Kidney (tissue), 14 donors: ENCODE data around the gene RASGRF1. TPM values are rescaled to one million over a fixed set of nuclear protein-coding genes. Genes with fewer than 3 reads are reported as not detected.

Experiments
- DNase-seq, 5 donors: peaks; one replicate each; pipeline ENCODE4 v3.0.0-alpha.2; 2013 to 2020
- FAIRE-seq: peaks from 2 replicates; lab custom pipeline; 2012; peaks lifted over from hg19 to GRCh38; lab: Jason Lieb, UNC
- H3K27ac ChIP-seq, 2 donors: one replicate each; pipeline ENCODE4 v1.7.0; 2013; ENCODE audit warnings: low read depth in 2 of 2, low read length in 2 of 2, inconsistent platforms in 1 of 2
- H3K27me3 ChIP-seq: one replicate; pipeline ENCODE4 v1.7.1; 2013; ENCODE audit warnings: low read length, inconsistent platforms; ENCODE audit not compliant: control insufficient read depth, insufficient read depth
- H3K36me3 ChIP-seq, 3 donors: one replicate each; pipeline versions ENCODE4 v1.7.0 to v1.7.1; 2013; ENCODE audit warnings: low read length in 3 of 3, control low read depth in 1 of 3, inconsistent platforms in 1 of 3; ENCODE audit not compliant: insufficient read depth in 3 of 3, control insufficient read depth in 2 of 3
- H3K4me1 ChIP-seq, 3 donors: one replicate each; pipeline versions ENCODE4 v1.7.0 to v1.7.1; 2013; ENCODE audit warnings: low read length in 3 of 3, inconsistent platforms in 1 of 3, low read depth in 1 of 3; ENCODE audit not compliant: control insufficient read depth in 2 of 3, insufficient read depth in 2 of 3
- H3K4me3 ChIP-seq, 3 donors: one replicate each; pipeline versions ENCODE4 v1.7.0 to v1.8.1; 2013; ENCODE audit warnings: low read length in 3 of 3, control low read depth in 1 of 3, inconsistent platforms in 1 of 3
- H3K9ac ChIP-seq, 3 donors: one replicate each; pipeline versions ENCODE4 v1.7.0 to v1.7.1; 2013; ENCODE audit warnings: low read length in 3 of 3, control low read depth in 1 of 3, inconsistent platforms in 1 of 3
- H3K9me3 ChIP-seq, 3 donors: one replicate each; pipeline versions ENCODE4 v1.7.0 to v1.7.1; 2013; ENCODE audit warnings: low read length in 3 of 3, control low read depth in 1 of 3, inconsistent platforms in 1 of 3; ENCODE audit not compliant: control insufficient read depth in 2 of 3, insufficient read depth in 1 of 3
- intact Hi-C: fragments of 100-400 bp; cut with DNase I; formaldehyde crosslinking; loops from one replicate; pipeline ENCODE4 v1.11.1; 2022
- polyA plus RNA-seq: library from polyadenylated mRNA; stranded (reverse); fragments of 350-450 nt; fragmentation: Illumina TruSeq; extraction: RNeasy Lipid Tissue Mini Kit (QIAGEN cat#74804); gene quantifications from one replicate; pipeline ENCODE4 v1.2.3, GENCODE V29; 2014; ENCODE audit warnings: low read depth, low replicate concordance; ENCODE audit not compliant: insufficient read depth
- total RNA-seq: library from RNA; stranded (reverse); fragmentation: NEBNext Ultra II Directional; extraction: Animal tissue kit (Norgen Biotek cat#: 25700); gene quantifications from one replicate; pipeline ENCODE4 v1.2.1, GENCODE V29; 2021
- TF ChIP-seq, protein P1 (sequence below): IDR thresholded peaks from 3 replicates; pipeline ENCODE4 v1.5.1; 2012; ENCODE audit warnings: mild to moderate bottlenecking, moderate library complexity, borderline replicate concordance; ENCODE audit not compliant: insufficient read depth; ENCODE audit errors: extremely low read depth
- donor health status: control.
- donor health status: control.
- donor health status: control.
- donor health status: control.
- donor health status: control.
- donor health status: DM: yes; HTN: yes; CAD: no.
- donor health status: Normal renal cell carcinoma (clear cell type).

RASGRF1 gene
- total and polyA plus RNA-seq, 2 donors from 2014 or later = 0.98 to 4.2 TPM

DNA sequence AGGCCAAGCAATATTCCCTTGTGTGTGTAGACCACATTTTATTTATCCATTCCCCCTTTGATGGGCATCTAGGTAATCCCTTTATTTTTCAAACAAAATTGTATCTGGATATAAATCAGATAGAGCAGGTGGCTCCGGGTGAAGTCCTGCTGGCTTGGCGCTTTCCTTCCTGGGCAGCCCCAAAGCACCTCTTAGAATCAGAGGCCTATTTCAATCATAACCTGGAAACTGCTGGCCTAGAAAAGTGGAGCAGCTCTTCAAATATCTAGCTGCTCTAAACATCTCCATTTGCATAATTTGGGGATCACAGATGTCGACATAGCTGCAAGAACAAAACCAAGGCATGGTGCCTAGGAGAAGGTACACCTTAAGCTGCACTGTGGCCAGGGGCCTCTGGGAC, 40.2 kb downstream of the RASGRF1 start:
- Histone ChIP-seq H3K4me3 (no peak overlapping the region), H3K27ac (no peak overlapping the region), H3K4me1 (no peaks in the 10 kb centered on the region), H3K9ac (no peak overlapping the region), H3K36me3 (no peaks in the 10 kb centered on the region), H3K27me3 (no peaks in the 10 kb centered on the region), H3K9me3 (no peaks in the 10 kb centered on the region)
- FAIRE-seq (no peak), DNase-seq (no peak)
- intact Hi-C loops = no loop called here
- TF ChIP-seq, protein P1, sequence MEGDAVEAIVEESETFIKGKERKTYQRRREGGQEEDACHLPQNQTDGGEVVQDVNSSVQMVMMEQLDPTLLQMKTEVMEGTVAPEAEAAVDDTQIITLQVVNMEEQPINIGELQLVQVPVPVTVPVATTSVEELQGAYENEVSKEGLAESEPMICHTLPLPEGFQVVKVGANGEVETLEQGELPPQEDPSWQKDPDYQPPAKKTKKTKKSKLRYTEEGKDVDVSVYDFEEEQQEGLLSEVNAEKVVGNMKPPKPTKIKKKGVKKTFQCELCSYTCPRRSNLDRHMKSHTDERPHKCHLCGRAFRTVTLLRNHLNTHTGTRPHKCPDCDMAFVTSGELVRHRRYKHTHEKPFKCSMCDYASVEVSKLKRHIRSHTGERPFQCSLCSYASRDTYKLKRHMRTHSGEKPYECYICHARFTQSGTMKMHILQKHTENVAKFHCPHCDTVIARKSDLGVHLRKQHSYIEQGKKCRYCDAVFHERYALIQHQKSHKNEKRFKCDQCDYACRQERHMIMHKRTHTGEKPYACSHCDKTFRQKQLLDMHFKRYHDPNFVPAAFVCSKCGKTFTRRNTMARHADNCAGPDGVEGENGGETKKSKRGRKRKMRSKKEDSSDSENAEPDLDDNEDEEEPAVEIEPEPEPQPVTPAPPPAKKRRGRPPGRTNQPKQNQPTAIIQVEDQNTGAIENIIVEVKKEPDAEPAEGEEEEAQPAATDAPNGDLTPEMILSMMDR = no peak

DNA sequence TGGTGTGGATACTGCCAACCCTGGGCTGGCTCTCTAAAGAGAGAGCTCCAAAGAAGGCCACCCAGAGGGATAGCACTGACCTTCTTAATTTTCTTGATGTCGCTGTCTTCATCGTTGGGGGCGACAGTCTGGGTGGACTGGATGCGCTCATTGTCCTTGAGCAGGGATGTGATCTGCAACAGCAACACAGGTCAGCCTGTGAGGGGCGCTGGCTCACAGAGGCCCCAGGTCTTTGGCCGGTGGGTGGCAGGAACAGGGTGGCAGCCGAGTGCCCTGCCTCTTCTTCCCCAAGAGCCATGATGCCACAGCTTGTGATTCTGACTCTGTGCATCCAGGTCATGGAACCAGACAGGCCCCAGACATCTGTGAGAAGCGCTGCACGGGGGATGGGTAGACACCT, 41.2 kb downstream of the RASGRF1 start:
- H3K27ac ChIP-seq = no peak overlapping the region
- no peaks in the 10 kb centered on the region for H3K4me1 ChIP-seq
- DNase-seq (no peak), FAIRE-seq (no peak)
- H3K27me3 ChIP-seq = no peaks in the 10 kb centered on the region
- no peaks in the 10 kb centered on the region for H3K36me3 ChIP-seq
- no peaks in the 10 kb centered on the region for H3K9me3 ChIP-seq
- H3K4me3 ChIP-seq = no peak overlapping the region
- H3K9ac ChIP-seq = no peak overlapping the region
- intact Hi-C loops = no loop called here
- TF ChIP-seq, protein P1 = no peak

DNA sequence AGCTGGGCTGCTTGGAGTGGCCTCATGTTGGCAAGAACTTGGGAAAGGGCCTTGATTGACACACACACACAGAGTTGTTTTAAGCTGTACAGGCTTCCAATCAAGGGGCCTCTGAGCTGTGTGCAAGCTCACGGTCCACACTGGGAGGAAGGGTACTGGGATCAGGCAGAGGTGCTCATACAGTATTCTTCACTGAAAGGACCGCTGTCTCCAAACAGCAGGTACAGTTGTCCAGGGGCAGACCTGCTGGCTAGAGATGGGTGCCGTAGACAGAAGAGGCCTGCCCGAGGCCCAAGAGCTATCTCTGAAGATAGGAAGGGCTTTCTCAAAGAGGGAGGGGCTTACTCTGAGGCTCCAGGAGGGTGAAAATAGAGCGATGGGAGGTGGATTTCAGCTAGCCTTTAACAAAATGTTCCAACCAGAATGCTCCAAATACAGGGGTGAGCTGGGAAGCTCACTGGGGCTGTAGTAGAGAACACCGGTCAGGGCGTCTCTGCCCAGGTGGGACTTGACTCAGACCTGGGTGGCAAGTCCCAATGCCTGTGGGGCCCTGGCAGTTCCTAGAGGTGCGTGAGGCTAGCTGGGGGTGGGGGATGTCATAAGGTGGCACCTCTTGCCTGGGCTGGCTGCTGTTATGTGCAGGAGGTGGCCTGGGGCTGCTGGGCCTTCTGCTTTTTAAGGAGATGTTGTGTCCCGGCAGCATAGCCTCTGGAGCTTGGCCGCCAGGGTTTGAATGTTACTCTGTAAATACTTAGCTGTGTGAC, 42.7 kb downstream of the RASGRF1 start:
- peaks cover 0 to 8% (median 0%) of the 10 kb centered on the region in 3 donors for H3K9me3 ChIP-seq
- no peak overlapping the region for H3K27ac ChIP-seq
- H3K9ac ChIP-seq = no peak overlapping the region
- DNase-seq (no peak), FAIRE-seq (no peak)
- TF ChIP-seq, protein P1 = no peak
- H3K36me3 ChIP-seq = no peaks in the 10 kb centered on the region
- intact Hi-C loops = no loop called here
- H3K27me3 ChIP-seq = no peaks in the 10 kb centered on the region
- no peaks in the 10 kb centered on the region for H3K4me1 ChIP-seq
- no peak overlapping the region for H3K4me3 ChIP-seq
